Gastrocnemius medialis (tissue), 4 donors: ENCODE measurements around the gene CGB1.
"Not testable (repeated sequence)": the region's sequence is repeated elsewhere in the genome, so short reads cannot be mapped to it uniquely, and the experiment has no call there.

Experiments used
- CTCF ChIP-seq, 5 experiments: fragments of 450-650 bp in 3 of 5; fragments of 200-600 bp in 2 of 5; sonication (generic) in 2 of 5; IDR thresholded peaks in 4 of 5; conservative IDR thresholded peaks in 1 of 5; 1 replicate in 4 of 5; 2 replicates in 1 of 5; pipeline ENCODE4 v1.5.1; 2016 to 2019; ENCODE audit warnings: antibody characterized with exemption in 5 of 5, mild to moderate bottlenecking in 3 of 5, moderate library complexity in 3 of 5
- POLR2A ChIP-seq, 2 donors: fragments of 450-650 bp; IDR thresholded peaks; one replicate each; pipeline ENCODE4 v1.6.1; 2017; ENCODE audit warnings: antibody characterized with exemption in 2 of 2, mild to moderate bottlenecking in 2 of 2, moderate library complexity in 2 of 2

DNA sequence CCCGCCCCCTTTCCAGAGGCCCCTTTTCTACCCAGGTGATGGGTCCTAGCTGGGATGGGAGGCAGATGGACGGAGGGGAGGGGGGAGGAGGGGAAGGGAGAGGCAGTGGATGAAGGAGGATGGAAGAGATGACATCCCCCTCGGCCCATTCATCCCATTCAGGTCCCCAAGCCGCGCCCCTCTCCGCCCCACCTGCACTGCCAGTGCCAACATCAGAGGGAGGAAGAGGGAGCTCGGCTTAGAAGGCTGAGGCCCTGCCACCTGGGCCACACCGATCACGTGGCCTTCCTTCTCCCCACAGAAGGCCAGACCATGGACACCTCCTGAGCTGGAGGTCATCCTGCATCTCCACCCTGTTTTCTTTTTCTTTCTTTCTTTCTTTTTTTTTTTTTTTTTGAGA, 8.0 kb downstream of the CGB1 start:
- TF ChIP-seq CTCF (IDR thresholded peaks at IDR 0.05 in 4 of 5, conservative IDR thresholded peaks at IDR 0.05 in 1 of 5); POLR2A (IDR thresholded peaks at IDR 0.05): not testable (repeated sequence)
